GM10248 (cell line): ENCODE measurements around the gene HOMER2.

Experiments used
- CTCF ChIA-PET: fragments of 300-600 bp; sonication (Branson Sonifier 250); formaldehyde crosslinking; extraction: SDS; loops from one replicate; lab custom pipeline; 2021; ENCODE audit warnings: antibody characterized with exemption; lab: Yijun Ruan, JAX
- POLR2A ChIA-PET: fragments of 350-650 bp; sonication (Branson Sonifier 250); formaldehyde crosslinking; extraction: SDS; loops from one replicate; lab custom pipeline; 2020; ENCODE audit warnings: antibody characterized with exemption; lab: Yijun Ruan, JAX
- DNase-seq: peaks from one replicate; pipeline ENCODE4 v3.0.0; 2012; ENCODE audit errors: extremely low spot score
- TF ChIP-seq, protein P1 (sequence below): IDR thresholded peaks from 2 replicates; pipeline ENCODE4 v1.5.1; 2012; ENCODE audit warnings: mild to moderate bottlenecking, low read depth; ENCODE audit errors: extremely low read depth, missing control alignments, control extremely low read depth

HOMER2 gene

DNA sequence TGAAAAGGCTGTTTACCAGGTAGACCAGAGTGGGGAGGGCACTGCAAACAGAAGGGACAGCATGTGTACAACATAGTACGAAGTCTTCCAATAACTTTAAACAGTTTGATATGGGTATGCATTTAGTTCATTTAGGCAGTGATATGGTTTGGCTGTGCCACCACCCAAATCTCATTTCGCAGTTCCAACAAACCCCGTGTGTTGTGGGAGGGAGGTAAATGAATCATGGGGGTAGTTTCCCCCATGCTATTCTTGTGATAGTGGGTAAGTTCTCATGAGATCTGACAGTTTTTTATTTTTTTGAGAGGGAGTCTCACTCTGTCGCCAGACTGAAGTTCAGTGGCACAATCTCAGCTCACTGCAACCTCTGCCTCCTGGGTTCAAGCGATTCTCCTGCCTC, 25.9 kb upstream of the HOMER2 start:
- POLR2A ChIA-PET: no interaction called here

DNA sequence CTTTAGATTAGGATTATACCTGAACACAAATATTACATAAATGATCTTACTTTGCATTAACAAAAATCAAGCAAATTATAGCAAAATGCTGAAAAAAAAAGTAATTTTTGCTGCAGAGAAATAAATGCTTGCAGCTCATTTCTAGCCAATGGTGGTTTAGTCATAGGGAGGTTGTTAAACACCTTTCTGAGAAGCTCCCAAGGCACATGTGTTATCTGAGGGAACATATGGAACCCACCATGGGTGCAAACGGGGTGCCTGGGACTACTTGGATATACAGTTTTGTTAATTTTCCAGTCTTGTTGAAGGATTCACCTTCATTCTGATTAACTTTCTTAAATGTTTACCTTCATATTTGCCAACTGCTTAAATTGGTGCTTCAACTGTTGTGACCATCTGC, 24.6 kb upstream of the HOMER2 start:
- DNase-seq: no peak
- CTCF ChIA-PET: interaction anchor here (1.0 kb wide), 1 partner anchor 34 kb away, joined by 3 read pairs; no protein-coding TSS in a partner anchor
- TF ChIP-seq, protein P1, sequence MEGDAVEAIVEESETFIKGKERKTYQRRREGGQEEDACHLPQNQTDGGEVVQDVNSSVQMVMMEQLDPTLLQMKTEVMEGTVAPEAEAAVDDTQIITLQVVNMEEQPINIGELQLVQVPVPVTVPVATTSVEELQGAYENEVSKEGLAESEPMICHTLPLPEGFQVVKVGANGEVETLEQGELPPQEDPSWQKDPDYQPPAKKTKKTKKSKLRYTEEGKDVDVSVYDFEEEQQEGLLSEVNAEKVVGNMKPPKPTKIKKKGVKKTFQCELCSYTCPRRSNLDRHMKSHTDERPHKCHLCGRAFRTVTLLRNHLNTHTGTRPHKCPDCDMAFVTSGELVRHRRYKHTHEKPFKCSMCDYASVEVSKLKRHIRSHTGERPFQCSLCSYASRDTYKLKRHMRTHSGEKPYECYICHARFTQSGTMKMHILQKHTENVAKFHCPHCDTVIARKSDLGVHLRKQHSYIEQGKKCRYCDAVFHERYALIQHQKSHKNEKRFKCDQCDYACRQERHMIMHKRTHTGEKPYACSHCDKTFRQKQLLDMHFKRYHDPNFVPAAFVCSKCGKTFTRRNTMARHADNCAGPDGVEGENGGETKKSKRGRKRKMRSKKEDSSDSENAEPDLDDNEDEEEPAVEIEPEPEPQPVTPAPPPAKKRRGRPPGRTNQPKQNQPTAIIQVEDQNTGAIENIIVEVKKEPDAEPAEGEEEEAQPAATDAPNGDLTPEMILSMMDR: no peak
- POLR2A ChIA-PET: no interaction called here

More for the DNA sequence above, 25.9 kb upstream of the HOMER2 start:
- DNase-seq: no peak
- TF ChIP-seq, protein P1: no peak
- CTCF ChIA-PET: no interaction called here

DNA sequence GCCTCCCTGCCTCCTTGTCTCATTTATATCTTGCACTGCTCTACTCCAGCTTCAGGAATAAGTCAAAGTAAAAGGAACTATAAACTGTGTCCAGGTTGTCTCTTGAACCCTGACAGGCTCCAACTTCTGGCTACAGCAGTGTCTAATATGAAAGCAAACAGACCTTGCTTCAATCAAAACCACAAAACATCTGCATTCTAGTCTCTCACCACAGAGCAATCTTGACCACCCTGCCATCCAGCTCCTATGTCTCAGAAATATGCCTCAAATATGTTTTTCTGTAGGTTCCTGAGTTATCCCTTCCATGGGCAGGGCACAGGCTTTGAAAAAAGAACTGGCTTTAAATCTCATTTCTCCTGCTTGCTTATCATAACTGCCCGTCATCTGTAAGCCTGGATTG, 20.5 kb upstream of the HOMER2 start:
- ChIA-PET POLR2A (no interaction called here), CTCF (interaction anchor here (3.5 kb wide), 1 partner anchor 27 kb away, joined by 13 read pairs; no protein-coding TSS in a partner anchor)
- no peak for DNase-seq
- TF ChIP-seq, protein P1: no peak

DNA sequence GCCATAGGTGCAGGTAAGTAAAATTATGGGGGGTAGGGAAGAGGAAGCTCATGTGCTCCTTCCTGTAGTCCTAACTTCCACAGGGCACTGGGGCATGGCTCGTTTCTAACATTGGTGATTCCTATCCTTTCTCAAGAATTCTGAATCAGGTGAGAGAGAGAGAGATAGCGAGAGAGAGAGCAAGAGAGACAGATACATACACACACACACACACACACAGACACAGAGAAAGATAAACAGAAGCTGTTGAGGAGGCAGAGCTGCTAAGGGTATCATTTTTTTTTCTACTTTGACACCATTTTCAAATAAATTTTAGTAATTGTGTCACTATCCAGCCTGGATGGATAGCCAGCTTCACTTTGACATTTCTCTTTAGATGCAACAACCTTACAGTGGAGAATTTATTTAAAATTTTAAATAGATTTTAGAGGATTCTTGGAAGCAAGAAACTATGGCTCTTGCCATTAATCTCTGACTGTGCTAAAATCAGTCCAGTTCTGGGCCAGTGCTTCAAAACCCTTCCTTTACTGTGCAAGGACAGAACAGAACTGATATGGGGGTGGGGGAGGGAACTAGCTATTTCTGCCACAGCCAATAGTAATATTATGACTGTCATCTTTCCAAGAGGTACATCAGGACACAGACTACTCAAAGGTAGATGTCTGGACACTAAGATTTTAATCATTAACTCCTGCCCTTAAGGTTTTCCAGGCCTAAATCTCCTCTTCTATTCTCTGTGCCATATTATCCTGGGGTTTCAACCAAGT, 18.9 kb upstream of the HOMER2 start:
- TF ChIP-seq, protein P1: no peak
- POLR2A ChIA-PET: no interaction called here
- CTCF ChIA-PET: interaction anchor here (0.6 to 3.5 kb wide), 4 partner anchors 9 to 29 kb away, joined by 3 to 13 read pairs (median 3); no protein-coding TSS in a partner anchor
- no peak for DNase-seq

DNA sequence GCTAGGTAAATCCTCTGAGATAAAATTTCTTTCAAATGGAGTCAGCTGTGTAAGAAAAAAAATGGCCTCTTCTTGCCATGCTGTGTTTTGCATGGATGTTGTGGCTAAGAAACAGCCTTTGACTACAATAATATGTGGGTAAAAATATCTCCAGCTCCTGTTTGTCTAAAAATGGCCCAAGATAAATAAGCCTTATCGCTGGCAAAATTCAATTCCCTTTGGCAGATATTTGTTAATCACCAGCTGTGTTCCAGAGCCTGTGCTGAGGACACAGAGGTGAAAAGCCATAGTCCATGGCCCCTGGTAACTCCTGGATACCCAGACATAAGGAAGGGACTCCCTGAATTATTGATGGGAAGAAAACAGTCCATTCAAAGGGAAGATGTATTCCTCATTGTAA, 18.2 kb upstream of the HOMER2 start:
- CTCF ChIA-PET: interaction anchor here (1.3 to 3.5 kb wide), 2 partner anchors 8 to 30 kb away, joined by 3 to 13 read pairs; no protein-coding TSS in a partner anchor
- DNase-seq: no peak
- TF ChIP-seq, protein P1: no peak
- POLR2A ChIA-PET: no interaction called here

DNA sequence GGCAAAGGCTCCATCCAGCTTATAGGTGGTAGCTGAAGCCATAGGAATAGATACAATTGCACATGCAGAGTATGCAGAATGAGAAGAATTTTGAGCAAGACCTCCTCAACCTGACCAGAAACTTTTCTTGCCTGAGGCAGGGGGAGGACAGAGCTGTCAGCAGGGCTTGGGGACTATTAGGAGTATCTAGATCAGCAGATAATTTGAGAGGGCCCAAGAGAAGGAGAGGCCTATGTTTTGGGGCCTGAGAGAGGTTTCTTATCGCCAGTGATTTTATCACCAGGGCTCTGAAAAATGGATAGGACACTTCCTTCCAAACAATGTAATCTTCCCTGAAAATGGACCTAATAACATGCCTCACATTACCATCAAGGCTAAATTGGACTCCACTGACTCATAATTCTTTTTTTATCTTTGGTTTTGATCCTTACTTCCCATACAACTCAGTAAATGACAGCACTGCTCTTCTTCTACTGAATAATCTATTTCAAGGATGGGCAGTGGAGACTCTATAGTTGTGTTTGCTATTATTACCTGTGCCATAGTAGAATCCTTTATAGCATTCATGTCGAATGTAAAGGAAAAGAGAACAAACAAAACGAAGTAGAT, 17.7 kb upstream of the HOMER2 start:
- CTCF ChIA-PET: interaction anchor here (1.0 to 3.5 kb wide), 4 partner anchors 8 to 30 kb away, joined by 3 to 13 read pairs (median 4); no protein-coding TSS in a partner anchor
- TF ChIP-seq, protein P1: no peak
- POLR2A ChIA-PET: no interaction called here
- DNase-seq: no peak
